Endodermal cell (in vitro differentiated cells): ENCODE measurements around the gene SRSF4. TPM values are rescaled to one million over a fixed set of nuclear protein-coding genes. Genes with fewer than 3 reads are reported as not detected.

Experiments
- DNase-seq: peaks from one replicate; pipeline ENCODE4 v3.0.0-alpha.2; 2017
- H3K27ac ChIP-seq: 2 replicates; pipeline ENCODE4 v1.5.1; 2013; ENCODE audit warnings: mild to moderate bottlenecking, low read depth, low read length, moderate library complexity
- H3K27me3 ChIP-seq: 2 replicates; pipeline ENCODE4 v1.6.1; 2013; ENCODE audit warnings: mild to moderate bottlenecking, low read length, moderate library complexity; ENCODE audit not compliant: insufficient read depth, control insufficient read depth, poor library complexity, severe bottlenecking
- H3K36me3 ChIP-seq: 2 replicates; pipeline ENCODE4 v1.7.0; 2013; ENCODE audit warnings: mild to moderate bottlenecking, low read length, moderate library complexity; ENCODE audit not compliant: control insufficient read depth, insufficient read depth
- H3K4me1 ChIP-seq: one replicate; pipeline ENCODE4 v1.7.0; 2013; ENCODE audit warnings: low read length; ENCODE audit not compliant: control insufficient read depth, insufficient read depth
- H3K4me3 ChIP-seq: 2 replicates; pipeline ENCODE4 v1.5.1; 2013; ENCODE audit warnings: mild to moderate bottlenecking, low read length, moderate library complexity
- H3K9ac ChIP-seq: 2 replicates; pipeline ENCODE4 v1.6.1; 2013; ENCODE audit warnings: mild to moderate bottlenecking, low read length, moderate library complexity; ENCODE audit not compliant: poor library complexity, severe bottlenecking; ENCODE audit errors: extremely low read depth
- H3K9me3 ChIP-seq: 2 replicates; pipeline ENCODE4 v1.6.1; 2013; ENCODE audit warnings: mild to moderate bottlenecking, low read length, moderate library complexity; ENCODE audit not compliant: control insufficient read depth
- H3K27ac Mint-ChIP-seq: 2 replicates; pipeline ENCODE4 v1.8.0; 2020; ENCODE audit warnings: mixed read lengths
- H3K27me3 Mint-ChIP-seq: 2 replicates; pipeline ENCODE4 v1.8.0; 2021; ENCODE audit warnings: mild to moderate bottlenecking, mixed read lengths; ENCODE audit not compliant: insufficient read depth
- H3K36me3 Mint-ChIP-seq: 2 replicates; pipeline ENCODE4 v1.8.0; 2020; ENCODE audit warnings: low read depth, mixed read lengths
- H3K4me1 Mint-ChIP-seq: 2 replicates; pipeline ENCODE4 v1.8.0; 2020; ENCODE audit warnings: mixed read lengths
- H3K4me3 Mint-ChIP-seq: 2 replicates; pipeline ENCODE4 v1.8.0; 2020; ENCODE audit warnings: mild to moderate bottlenecking, moderate library complexity, mixed read lengths
- H3K9me3 Mint-ChIP-seq: 2 replicates; pipeline ENCODE4 v1.8.0; 2020; ENCODE audit warnings: mild to moderate bottlenecking, mixed read lengths
- WGBS, 2 experiments: methylation state at CpG; one replicate each; pipeline versions ENCODE4 v1.1.5 to v1.1.7; 2013; ENCODE audit warnings: missing lambda C conversion rate in 2 of 2, mixed read lengths in 1 of 2; ENCODE audit not compliant: insufficient coverage in 1 of 2, insufficient read length in 1 of 2; 5-methylcytosine and 5-hydroxymethylcytosine counted together
- long read RNA-seq, 4 experiments: library from polyadenylated mRNA in 2 of 4; library from RNA in 1 of 4; library from capped mRNA in 1 of 4; stranded (forward) in 3 of 4; unstranded in 1 of 4; transcript quantifications; one replicate each; pipeline ENCODE4 v2.0.0, GENCODE V29; 2020 to 2021; ENCODE audit warnings: inconsistent platforms in 1 of 4
- polyA plus RNA-seq, 2 experiments: library from polyadenylated mRNA; stranded (reverse); fragments of 50-300 nt; gene quantifications; one replicate each; pipeline ENCODE4 v1.2.3, GENCODE V29; 2013
- total RNA-seq, 2 donors: library from RNA; stranded (reverse); fragmentation: NEBNext Ultra II Directional in 1 of 2; extraction: Animal tissue kit (Norgen Biotek cat#: 25700) in 1 of 2; gene quantifications; 2 replicates in 1 of 2; 3 replicates in 1 of 2; pipeline ENCODE4 v1.2.1, GENCODE V29; 2021
- TF ChIP-seq, protein P1 (sequence below): fragments of 200-600 bp; sonication (generic); conservative IDR thresholded peaks from 2 replicates; pipeline ENCODE4 v1.5.0; 2021; ENCODE audit warnings: antibody characterized with exemption, mild to moderate bottlenecking

SRSF4 gene
- 100 to 1,000 TPM in 1 of 2 donors, 10 to 100 TPM in 1; 89.1 to 107 TPM for total RNA-seq
- 101 TPM for polyA plus RNA-seq (2013, experiment 1 of 2)
- 85.0 TPM for polyA plus RNA-seq (2013, experiment 2 of 2)
- long read RNA-seq, experiment 1, partial matches to known transcripts: 0 of 65 reads
- long read RNA-seq, experiment 1, other reads (novel, unspliced or antisense): 64 of 65 reads
- long read RNA-seq, experiment 2, transcript SRSF4-202 (5 exons, 1,264 nt): minor isoform, 7 of 223 reads
- long read RNA-seq, experiment 2, transcript SRSF4-201 (6 exons, 2,387 nt): major isoform, 181 of 223 reads
- long read RNA-seq, experiment 2, partial matches to known transcripts: 20 of 223 reads
- long read RNA-seq, experiment 2, other reads (novel, unspliced or antisense): 15 of 223 reads
- long read RNA-seq, experiment 3, transcript SRSF4-202 (5 exons, 1,264 nt): minor isoform, 26 of 589 reads
- long read RNA-seq, experiment 3, transcript SRSF4-201 (6 exons, 2,387 nt): major isoform, 529 of 589 reads
- long read RNA-seq, experiment 3, partial matches to known transcripts: 7 of 589 reads
- long read RNA-seq, experiment 3, other reads (novel, unspliced or antisense): 27 of 589 reads
- long read RNA-seq, experiment 4, partial matches to known transcripts: 78 of 81 reads
- long read RNA-seq, experiment 4, other reads (novel, unspliced or antisense): 0 of 81 reads

- H3K27ac Mint-ChIP-seq: peak within 1 kb of the TSS; percentile 97
- Histone ChIP-seq H3K36me3 (peaks cover 25% of the 10 kb centered on the region), H3K9me3 (no peaks in the 10 kb centered on the region), H3K9ac (peak within 1 kb of the TSS; percentile 97), H3K4me1 (no peaks in the 10 kb centered on the region), H3K4me3 (peak within 1 kb of the TSS; percentile 96), H3K27ac (peak within 1 kb of the TSS; percentile 99), H3K27me3 (no peaks in the 10 kb centered on the region)
- no peaks in the 10 kb centered on the region for H3K9me3 Mint-ChIP-seq
- DNase-seq: peak; percentile 100
- H3K36me3 Mint-ChIP-seq: peaks cover 24% of the 10 kb centered on the region
- TF ChIP-seq, protein P1, sequence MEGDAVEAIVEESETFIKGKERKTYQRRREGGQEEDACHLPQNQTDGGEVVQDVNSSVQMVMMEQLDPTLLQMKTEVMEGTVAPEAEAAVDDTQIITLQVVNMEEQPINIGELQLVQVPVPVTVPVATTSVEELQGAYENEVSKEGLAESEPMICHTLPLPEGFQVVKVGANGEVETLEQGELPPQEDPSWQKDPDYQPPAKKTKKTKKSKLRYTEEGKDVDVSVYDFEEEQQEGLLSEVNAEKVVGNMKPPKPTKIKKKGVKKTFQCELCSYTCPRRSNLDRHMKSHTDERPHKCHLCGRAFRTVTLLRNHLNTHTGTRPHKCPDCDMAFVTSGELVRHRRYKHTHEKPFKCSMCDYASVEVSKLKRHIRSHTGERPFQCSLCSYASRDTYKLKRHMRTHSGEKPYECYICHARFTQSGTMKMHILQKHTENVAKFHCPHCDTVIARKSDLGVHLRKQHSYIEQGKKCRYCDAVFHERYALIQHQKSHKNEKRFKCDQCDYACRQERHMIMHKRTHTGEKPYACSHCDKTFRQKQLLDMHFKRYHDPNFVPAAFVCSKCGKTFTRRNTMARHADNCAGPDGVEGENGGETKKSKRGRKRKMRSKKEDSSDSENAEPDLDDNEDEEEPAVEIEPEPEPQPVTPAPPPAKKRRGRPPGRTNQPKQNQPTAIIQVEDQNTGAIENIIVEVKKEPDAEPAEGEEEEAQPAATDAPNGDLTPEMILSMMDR: peak; percentile 77
- 0 to 1% methylated on average over 33 to 100 of the region's 100 CpGs for WGBS, 2 experiments
- peak within 1 kb of the TSS; percentile 95 for H3K4me3 Mint-ChIP-seq
- no peaks in the 10 kb centered on the region for H3K27me3 Mint-ChIP-seq
- peaks cover 22% of the 10 kb centered on the region for H3K4me1 Mint-ChIP-seq
Observed at GRCh38 chr1:29181413-29182225, at the start of gene SRSF4. SRSF4 (minus strand) TSS chr1:29181900; CDS start chr1:29181752, 148 bp downstream.

- Histone ChIP-seq H3K9me3 (no peaks in the 10 kb centered on the region), H3K36me3 (no peaks in the 10 kb centered on the region), H3K4me1 (no peaks in the 10 kb centered on the region), H3K27me3 (peaks cover 21% of the 10 kb centered on the region), H3K9ac (peak within 1 kb of the TSS; percentile 67), H3K4me3 (peak within 1 kb of the TSS; percentile 94), H3K27ac (no peak within 1 kb of the TSS)
- H3K27me3 Mint-ChIP-seq: peaks cover 33% of the 10 kb centered on the region
- peaks cover 14% of the 10 kb centered on the region for H3K4me1 Mint-ChIP-seq
- H3K9me3 Mint-ChIP-seq: no peaks in the 10 kb centered on the region
- peak within 1 kb of the TSS; percentile 84 for H3K4me3 Mint-ChIP-seq
- WGBS, 2 experiments: 3 to 11% methylated on average over 8 to 52 of the region's 52 CpGs
- TF ChIP-seq, protein P1: peak; percentile 44
- DNase-seq: peak; percentile 99
- H3K27ac Mint-ChIP-seq: peak within 1 kb of the TSS; percentile 89
- no peaks in the 10 kb centered on the region for H3K36me3 Mint-ChIP-seq
Observed at GRCh38 chr1:29230553-29231378, 49.1 kb upstream of the SRSF4 start, which contains the start of gene MECR. MECR (minus strand) TSS chr1:29230934; CDS start chr1:29230906, 28 bp downstream.
